Thyroid gland (tissue), 4 donors: ENCODE data around the gene DGKQ.

Experiments
- CTCF ChIP-seq, 6 experiments: fragments of 200-600 bp in 3 of 6; fragments of 450-650 bp in 3 of 6; sonication (generic) in 3 of 6; IDR thresholded peaks; one replicate each; pipeline ENCODE4 v1.5.1; 2016 to 2019; ENCODE audit warnings: antibody characterized with exemption in 6 of 6, mild to moderate bottlenecking in 2 of 6, inconsistent platforms in 1 of 6, moderate library complexity in 1 of 6
- POLR2A ChIP-seq, 2 donors: fragments of 450-650 bp; IDR thresholded peaks; one replicate each; pipeline ENCODE4 v1.6.1; 2017; ENCODE audit warnings: antibody characterized with exemption in 2 of 2, mild to moderate bottlenecking in 2 of 2, moderate library complexity in 1 of 2

- no peak for TF ChIP-seq CTCF (IDR thresholded peaks at IDR 0.05)
- TF ChIP-seq POLR2A (IDR thresholded peaks at IDR 0.05) = no peak
Observed at GRCh38 chr4:962231-963208, 10.8 kb downstream of the DGKQ start.
